ENCODE measurements around the gene UHRF1.
"Not testable (repeated sequence)": the region's sequence is repeated elsewhere in the genome, so short reads cannot be mapped to it uniquely, and the experiment has no call there.

UHRF1 gene

DNA sequence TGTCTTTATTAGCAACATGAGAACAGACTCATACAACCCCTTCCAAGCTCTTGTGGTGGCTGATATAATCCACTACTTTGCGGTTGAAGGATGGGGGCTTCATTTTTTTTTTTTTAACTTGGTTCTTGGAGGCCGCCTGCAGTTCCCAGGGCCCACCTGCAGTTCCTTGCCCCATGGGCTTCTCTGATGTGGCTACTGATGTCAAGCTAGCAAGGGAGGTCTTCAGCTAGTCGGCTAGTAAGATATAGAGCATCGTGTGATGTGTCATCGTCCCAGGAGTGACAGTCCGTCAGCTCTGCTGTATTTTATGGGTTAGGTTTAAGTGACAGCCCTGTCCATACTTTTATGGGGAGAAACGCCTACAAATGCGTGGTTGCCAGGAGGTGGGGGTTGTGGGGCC, 26.1 kb downstream of the UHRF1 start:
- DNase-seq (ENCODE audit: low read depth in 2 of 2) = no peak

DNA sequence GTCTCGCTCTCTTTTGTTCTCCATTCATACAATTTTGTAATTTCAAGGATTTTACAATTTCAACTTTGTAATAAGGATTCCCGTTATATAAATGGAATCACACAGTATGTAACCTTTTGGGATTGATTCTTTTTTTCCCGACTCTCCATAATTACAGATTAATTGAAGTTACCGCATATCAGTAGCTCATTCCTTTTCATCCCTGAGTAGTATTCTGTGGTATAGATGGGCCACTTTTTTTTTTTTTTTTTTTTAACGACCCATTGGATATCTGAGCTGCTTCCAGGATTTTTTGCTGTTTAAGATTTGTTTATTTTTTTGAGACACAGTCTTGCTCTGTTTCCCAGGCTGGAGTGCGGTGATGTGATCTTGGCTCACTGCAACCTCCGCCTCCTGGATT, 27.8 kb downstream of the UHRF1 start:
- DNase-seq (ENCODE audit: low read depth in 2 of 2) = no peak

DNA sequence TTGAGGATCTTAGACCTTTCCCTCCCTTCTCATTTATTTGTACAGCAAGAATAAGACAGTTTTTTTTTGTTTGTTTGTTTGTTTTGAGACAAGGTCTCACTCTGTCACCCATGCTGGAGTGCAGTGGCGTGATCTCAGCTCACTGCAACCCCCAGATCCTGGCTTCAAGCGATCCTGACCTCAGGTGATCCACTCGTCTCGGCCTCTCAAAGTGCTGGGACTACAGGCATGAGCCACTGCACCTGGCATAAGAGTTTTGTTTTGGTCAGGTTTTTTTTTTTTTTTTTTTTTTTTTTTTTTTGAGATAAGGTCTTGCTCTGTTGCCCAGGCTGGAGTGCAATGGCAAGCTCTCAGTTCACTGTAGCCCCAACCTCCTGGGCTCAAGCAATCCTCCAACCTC, 29.2 kb downstream of the UHRF1 start:
- DNase-seq (ENCODE audit: low read depth in 2 of 2) = not testable (repeated sequence)

DNA sequence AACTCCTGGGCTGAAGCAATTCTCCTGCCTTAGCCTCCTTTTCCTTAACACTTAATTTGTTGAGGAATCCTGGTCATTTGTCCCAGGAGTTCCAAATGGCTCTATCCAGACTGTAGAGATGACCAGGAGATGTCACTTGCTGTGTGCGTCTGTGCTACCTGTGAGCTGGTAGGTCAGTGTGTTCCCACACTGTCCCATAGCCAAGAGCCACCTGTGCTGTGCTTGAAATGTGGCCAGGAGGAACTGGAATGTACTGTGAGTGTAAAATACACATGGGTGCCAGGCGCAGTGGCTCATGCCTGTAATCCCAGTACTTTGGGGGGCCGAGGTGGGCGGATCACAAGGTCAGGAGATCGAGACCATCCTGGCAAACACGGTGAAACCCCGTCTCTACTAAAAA, 30.2 kb downstream of the UHRF1 start:
- no peak for DNase-seq (ENCODE audit: low read depth in 2 of 2)

DNA sequence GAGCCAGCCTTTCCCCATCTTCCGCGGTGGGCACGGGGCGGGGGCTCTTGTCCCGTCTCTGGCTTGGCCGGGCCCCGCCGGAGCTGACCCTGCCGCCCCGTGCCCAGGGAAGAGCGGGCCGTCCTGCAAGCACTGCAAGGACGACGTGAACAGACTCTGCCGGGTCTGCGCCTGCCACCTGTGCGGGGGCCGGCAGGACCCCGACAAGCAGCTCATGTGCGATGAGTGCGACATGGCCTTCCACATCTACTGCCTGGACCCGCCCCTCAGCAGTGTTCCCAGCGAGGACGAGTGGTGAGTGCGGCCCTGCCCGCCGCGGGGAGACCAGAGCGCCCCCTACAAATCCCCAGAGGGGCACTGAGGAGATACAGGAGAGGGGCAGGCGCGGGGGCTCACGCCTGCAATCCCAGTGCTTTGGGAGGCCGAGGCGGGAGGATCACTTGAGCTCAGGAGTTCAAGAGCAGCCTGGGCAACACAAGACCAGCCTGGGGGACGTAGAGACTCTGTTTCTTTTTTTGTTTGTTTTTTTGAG, 32.4 kb downstream of the UHRF1 start:
- not testable (repeated sequence) for DNase-seq (ENCODE audit: low read depth in 2 of 2)

DNA sequence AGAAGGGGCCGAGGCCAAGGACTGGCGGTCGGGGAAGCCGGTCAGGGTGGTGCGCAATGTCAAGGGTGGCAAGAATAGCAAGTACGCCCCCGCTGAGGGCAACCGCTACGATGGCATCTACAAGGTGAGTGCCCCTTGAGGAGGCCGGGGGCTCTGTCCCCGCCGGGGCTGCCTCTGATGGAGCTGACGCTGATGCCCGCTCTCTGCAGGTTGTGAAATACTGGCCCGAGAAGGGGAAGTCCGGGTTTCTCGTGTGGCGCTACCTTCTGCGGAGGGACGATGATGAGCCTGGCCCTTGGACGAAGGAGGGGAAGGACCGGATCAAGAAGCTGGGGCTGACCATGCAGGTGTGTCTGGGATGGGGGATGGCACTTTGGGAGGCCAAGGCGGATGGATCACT, 41.3 kb downstream of the UHRF1 start:
- not testable (repeated sequence) for DNase-seq (ENCODE audit: low read depth in 2 of 2)

DNA sequence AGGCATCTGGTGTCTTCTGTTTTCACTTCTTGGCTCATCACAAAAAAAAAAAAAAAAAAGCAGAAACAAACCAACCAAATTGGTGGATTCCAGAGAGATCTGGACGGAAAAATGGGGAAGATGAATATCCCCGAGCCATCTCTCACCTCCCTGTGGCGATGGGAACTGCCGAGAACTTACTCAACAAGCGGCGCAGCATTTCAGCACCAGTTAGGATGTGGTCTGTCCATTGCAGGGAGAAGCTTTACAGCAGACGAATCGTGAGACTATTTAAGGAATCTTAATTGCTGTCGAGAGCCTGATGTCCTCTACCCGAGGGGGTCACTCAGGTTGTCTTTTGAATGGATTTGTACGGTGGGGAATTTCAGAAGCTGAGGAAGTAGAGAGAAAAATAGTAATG, 42.4 kb downstream of the UHRF1 start:
- no peak for DNase-seq (ENCODE audit: low read depth in 2 of 2)

DNA sequence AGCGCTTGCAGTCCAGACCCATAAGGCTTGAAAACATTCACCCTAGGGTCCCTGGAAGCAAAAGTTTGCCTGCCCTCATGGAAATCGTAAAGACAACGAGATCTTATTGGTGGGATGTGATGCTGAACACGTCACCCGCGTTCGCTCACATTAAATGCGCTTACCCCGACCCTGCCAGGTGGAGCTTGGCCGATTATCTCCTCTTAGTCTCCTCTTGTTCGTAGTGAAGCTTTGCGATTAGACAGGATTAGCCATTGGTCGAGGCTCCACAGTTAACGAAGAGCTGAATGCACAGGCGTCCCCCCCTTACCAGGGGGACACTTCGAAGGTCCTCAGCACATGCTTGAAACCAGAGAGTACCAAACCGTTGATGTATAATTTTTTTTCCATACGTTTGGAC, 43.6 kb downstream of the UHRF1 start:
- DNase-seq (ENCODE audit: low read depth in 2 of 2) = no peak

DNA sequence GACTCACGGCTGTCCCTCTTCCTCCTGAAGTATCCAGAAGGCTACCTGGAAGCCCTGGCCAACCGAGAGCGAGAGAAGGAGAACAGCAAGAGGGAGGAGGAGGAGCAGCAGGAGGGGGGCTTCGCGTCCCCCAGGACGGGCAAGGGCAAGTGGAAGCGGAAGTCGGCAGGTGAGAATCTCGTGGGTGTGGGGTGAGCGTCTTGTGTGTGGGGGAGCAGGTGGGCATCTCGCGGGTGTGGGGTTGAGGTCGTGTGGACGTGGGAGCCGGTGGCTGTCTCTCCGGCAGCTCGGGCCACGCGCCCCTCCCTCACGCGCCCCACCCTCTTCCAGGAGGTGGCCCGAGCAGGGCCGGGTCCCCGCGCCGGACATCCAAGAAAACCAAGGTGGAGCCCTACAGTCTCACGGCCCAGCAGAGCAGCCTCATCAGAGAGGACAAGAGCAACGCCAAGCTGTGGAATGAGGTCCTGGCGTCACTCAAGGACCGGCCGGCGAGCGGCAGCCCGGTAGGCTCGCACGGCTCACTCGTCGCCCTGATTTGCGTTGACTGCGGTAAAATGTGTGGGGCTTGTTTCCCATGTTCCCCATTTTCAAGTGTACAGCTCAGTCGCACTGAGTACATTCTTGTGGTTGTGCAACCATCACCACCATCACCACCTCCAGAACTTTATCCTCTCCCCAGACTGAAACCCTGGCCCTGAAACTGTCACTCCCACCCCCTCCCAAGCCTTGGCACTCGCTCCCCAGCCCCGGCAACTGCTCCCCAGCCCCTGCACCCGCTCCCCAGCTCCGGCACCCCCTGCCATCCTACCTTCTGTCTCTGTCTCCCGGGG, 45.2 kb downstream of the UHRF1 start:
- DNase-seq (ENCODE audit: low read depth in 2 of 2) = not testable (repeated sequence)

DNA sequence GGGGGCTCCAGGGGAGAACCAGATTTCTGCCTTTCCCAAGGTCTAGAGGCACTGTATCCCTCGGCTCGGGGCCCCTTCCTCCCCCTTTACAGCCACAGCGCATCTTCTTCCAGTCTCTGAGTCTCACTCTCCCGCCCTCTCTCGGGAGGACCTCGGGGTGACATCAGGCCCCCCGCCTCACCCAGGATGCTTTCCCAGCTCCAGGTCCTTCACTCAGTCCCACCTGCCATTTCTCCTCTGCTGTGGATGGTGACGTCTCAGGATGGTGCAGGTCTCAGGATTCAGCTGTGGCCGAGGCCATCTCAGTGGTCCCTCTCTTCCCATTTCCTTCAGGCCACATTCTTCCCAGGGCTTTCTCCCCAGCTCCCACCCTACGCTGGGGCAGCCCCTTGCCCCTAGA, 46.0 kb downstream of the UHRF1 start:
- DNase-seq (ENCODE audit: low read depth in 2 of 2) = no peak

DNA sequence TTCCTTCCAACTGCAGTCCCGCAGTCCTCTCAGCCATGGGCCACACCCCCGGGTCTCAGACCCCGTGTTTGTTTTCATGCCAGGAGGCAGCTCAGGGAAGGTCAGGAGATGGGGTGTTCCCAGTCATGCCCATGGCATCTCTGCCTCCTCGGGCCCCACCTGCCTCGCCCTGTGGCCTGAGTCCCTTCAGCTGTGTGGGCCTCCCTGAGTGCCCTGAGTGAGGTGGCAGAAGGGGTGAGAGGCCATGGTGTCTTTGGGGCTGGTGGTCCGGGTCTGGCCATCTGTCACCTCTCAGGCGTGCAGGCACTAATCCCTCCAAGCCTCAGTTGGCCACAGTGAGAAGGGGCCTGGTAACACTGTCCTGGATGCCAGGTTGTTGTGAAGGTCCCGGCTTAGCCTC, 48.7 kb downstream of the UHRF1 start:
- DNase-seq (ENCODE audit: low read depth in 2 of 2) = no peak

DNA sequence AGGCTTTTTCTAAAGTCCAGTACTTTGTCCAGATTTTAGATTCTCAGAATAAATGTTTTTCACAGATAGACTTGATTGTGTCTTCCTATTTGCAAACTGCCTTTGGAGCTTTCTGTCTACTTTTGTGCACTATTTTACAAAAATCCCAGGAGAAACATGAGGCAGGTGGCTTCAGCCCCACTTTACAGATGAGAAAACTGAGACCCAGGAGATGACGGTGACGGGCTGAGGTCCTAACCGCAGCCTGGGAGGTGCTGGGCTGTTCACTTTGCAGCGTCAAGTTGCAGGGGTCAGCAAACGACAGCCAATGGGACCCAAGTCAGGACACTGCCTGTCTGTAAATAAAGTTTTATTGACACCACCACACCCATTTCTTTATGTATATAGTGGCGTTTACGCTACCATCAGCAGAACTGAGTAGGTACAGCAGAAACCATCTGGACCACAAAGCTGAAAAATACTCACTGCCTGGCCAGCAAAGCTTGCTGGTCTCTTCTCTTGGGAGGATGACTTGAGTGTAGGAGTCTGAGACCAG, 52.9 kb downstream of the UHRF1 start:
- DNase-seq (ENCODE audit: low read depth in 2 of 2) = no peak

DNA sequence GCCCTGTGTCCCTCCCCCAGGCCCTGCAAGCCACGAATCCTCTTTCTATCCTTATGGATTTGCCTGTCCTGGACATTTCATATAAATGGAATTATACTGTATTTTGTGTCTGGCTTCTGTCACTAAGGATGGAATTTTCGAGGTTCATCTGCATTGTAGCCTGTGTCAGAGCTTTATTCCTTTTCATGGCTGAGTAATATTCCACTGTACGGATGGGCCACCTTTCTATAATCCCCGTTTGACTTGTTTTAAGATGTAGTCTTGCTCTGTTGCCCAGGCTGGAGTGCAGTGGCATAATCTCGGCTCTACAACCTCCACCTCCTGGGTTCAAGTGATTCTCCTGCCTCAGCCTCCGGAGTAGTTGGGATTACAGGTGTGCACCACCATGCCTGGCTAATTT, 55.8 kb downstream of the UHRF1 start:
- no peak for DNase-seq (ENCODE audit: low read depth in 2 of 2)

DNA sequence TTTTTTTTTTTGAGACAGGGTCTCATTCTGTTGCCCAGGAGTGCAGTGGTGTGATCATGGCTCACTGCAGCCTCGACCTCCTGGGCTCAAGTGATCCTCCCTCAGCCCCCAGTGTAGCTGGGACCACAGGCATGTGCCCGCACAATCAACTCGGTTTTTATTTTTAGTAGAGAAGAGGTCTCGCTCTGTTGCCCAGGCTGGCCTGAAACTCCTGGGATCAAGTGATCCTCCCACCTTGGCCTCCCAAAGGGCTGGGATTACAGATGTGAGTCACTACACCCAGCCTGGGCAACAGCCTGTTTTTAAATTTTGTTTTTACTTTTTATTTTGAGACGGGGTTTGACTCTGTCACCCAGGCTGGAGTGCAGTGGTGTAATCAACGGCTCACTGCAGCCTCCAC, 57.3 kb downstream of the UHRF1 start:
- no peak for DNase-seq (ENCODE audit: low read depth in 2 of 2)

DNA sequence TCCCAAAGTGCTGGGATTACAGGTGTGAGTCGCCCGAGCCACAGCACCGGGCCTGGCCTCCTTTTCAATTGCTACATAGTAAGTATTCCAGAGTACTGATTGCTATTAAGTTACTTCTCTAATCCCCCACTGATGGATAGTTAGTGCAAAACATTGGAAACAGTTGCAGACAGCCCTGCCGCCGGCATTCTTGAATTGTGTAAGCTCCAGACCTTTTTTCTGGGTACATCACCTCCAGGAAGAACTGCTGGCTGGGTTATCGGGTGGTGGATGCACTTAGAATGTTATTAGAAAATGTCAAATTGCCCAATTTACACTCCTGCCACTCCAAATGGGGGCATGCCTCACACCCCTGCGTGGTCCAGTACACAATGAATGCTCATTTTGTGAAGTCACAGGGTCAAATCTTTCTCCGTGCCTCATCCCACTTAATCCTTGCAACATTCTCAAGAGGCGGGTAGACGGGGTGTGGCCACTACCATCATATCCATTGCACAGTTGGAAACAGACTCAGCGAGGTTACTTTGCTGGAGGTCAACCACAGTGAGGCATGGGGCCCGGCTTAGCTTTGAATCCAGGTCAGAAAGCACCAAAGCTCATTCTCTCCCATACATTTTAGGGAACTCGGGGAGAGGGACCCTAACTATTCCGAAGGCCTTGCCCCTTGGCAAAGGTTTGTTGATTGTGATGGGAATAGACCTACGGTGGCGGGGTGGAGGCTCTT, 58.6 kb downstream of the UHRF1 start:
- no peak for DNase-seq (ENCODE audit: low read depth in 2 of 2)

DNA sequence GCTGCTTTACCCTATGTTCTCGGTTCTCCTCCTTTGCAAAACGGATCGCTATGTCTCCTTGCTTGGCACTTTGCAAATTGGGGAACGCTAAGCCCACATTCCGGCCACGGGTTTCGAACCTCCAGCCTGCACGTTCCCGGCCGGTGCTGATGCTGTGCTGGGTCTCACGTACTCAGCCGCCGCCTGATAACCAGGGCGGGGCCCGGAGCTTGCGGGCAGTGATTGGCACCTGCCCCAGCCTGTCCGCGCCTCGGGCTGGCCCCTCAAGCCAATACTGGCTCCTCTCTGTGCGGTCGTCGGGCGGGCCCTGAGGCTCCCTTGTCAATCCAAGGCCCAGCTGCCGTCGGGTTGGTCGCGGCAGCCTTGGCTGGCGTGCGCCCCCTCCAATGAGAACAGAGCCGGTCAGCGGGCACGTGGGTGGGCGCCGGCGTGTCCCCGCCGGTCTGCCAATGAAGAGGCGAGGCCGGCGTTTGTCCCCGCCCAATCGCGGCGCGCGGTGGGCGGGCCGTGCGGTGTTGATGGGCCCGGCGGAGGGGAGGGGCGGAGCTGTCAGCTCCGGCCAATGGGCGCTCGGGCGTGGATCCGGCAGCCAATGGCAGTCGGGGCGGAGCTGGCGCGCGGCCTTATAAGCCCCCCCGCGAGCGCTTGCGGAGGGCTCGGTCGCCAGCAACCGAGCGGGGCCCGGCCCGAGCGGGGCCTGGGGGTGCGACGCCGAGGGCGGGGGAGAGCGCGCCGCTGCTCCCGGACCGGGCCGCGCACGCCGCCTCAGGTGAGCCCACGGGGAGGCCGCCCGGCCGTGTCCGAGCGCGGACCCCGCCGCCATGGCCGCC, 59.4 kb downstream of the UHRF1 start, which contains the start of gene KDM4B:
Gene KDM4B, plus strand, starts transcription at position 652 of the 830 bp plus-strand sequence. CDS start 63,778 bp downstream, outside the sequence.
- DNase-seq (ENCODE audit: low read depth in 2 of 2) = peak; percentile 98

DNA sequence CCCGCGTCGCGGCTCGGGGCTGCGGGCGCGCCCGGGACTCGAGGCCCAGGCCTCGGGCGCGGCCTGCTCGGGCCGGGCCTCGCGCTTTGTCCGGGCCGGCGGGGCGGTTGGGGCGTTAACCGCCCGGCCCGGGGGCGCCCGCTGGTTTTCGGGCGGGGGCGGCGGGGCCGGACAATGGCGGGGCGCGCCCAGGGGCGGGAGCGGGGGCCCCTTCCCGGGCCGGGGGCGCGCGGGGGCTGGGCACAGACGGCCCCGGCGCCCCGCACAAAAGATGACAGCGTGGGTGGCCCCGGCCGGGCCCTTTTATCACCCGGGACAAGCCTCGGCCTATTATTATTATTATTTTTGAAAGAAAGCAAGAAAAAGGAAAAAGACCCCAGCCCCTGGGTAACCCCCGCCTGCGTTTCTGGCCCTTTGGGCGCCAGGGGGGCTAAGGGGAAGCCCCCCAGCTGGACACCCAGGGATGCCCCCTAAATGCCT, 60.0 kb downstream of the UHRF1 start:
- DNase-seq (ENCODE audit: low read depth in 2 of 2) = no peak

DNA sequence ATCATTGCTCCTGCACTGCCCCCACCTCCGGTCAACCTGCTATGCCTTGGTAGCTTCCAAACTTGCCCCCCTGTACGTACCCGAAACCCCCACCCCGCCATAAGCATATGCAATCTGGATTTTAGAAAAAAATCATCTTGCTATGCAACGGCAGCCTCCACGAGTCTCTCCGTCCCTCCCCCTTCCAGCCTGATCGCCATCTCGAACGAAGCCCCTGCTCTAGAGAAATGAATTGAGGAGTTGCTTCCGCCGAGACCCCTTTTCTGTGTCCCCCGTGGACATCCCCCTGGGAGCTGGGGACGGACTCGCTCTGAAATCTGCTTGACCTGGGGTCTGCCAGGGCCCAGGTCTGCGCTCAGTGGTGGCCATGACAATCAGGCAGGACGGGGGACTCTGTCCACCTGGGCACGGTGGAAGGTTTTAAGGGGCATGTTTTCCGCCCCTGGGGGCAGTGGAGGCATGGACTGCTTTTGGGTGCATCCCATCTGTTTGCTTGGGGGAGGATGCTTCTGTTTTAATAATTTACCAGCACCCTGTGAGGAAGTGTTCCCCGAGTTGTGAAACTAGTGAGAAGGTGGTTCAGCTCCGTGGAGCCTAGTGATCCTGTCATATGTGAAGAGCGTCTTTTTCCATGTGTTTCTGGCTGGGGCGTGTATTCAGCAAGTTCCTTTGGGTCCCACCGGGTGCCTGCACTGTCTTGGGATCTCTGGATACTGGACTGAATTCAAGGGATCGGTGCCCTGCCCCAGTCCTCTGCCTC, 60.7 kb downstream of the UHRF1 start:
- no peak for DNase-seq (ENCODE audit: low read depth in 2 of 2)

DNA sequence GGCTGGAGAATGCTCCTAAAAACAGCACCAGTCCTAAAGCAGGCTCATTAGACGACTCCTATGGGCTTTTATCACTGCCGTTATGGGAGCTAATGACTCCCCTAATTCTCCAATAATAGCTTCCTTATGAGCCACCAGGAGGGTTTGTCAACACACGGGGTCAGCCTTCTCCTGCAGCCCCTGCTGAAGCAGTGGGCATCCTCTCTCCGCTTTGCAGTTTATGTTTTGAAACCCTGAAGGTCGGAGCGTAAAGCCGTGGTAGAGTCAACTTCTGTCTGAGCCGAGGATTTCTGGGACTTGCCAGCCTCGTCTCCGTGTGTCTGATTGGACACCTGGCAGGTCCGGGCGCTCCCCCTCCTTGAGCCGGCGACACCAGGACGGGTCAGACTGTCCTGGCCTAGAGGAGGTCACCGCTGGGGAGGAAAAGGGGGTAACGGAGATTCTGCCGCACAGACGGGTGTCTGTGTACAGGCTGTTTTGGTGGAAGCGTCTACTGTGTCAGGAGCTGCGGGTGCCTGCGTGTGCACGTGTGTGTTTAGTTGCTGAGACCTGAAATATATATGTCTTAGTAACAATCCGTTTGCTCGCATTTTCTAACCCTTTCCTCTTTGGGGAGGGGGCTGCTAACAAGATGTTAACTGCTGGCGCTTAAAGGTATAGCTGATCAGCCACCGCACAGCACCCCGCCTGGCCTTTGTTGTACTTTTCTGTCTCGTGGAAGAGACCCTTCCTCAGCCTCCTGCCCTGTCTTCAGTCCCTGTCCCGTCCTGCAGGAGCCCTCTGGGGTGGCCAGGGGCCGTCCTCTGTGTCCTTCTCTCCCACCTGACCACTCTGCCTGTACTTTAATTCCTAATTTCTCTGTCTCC, 61.5 kb downstream of the UHRF1 start:
- DNase-seq (ENCODE audit: low read depth in 2 of 2) = no peak

DNA sequence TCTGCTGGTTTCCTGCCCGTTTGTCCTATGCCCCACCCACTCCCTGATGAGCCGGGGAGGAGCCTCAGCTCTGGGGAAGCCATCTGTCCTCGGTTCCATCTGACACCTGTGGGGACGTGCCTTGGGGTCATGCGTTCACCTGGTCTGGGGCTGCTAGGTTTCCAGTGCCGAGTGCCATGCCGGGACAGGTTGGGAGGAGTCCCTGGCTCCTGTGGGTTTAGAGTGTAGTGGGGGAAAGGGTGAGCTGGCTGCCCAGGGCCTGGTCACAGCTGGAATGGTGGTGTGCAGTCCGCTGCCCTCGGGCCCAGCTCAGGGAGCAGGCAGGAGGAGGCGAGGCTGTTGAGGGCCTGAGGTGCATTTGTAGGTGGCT, 62.1 kb downstream of the UHRF1 start:
- DNase-seq (ENCODE audit: low read depth in 2 of 2) = no peak
